NCI-H1105 treated with DMSO at 0.1 percent for 48 hours (cell line): ENCODE measurements around the gene MAVS.

ENCODE experiments used
- DNase-seq: peaks from one replicate; lab custom pipeline; 2025; lab: John Stamatoyannopoulos, UW

Gene MAVS

GRCh38 chr20:3846740-3847428, at the start of gene MAVS:
TSS of gene MAVS (plus strand) at chr20:3846834. CDS start at chr20:3854625, 7,791 bp downstream.
- DNase-seq, result peak; percentile 85

- no peak for DNase-seq
Observed at GRCh38 chr20:3797226-3797545, 49.4 kb upstream of the MAVS start.

GRCh38 chr20:3797592-3798372, 48.9 kb upstream of the MAVS start:
- peak; percentile 9 for DNase-seq

DNA sequence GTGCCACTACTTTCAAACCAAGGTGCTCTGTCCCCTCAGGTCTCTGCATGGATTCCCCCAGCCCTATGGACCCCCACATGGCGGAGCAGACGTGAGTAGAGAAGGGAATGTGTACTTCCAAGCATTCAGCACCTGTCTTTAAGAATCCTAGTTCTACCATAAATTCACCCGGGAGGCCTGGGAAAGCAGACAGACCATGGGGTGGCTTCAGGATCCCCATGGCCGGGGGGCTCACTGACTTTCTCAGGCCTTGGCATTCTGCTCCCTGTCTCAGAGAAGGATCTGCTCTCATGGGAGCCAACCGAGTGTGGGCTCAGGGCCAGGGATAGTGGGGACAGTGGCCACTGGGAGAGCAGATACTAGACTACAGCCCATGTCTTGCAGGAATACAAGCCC, 48.3 kb upstream of the MAVS start:
- no peak for DNase-seq

DNA sequence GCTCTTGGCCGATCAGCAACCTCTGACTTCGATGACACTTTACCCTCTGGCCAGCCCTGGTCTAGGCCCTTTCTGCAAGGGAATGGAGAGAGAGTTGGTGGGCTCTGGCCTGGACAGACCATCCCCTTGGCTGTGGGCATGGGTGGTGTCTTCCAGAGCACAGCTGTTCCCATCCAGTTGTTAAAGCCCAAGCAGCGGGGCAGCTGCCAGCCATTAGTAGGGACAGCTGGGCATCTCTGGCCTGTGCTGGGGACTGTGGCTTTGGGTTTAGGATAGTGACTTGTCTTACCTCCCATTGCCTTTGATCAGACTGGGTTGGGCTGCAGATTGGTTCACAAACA, 47.8 kb upstream of the MAVS start:
- DNase-seq, result no peak

DNA sequence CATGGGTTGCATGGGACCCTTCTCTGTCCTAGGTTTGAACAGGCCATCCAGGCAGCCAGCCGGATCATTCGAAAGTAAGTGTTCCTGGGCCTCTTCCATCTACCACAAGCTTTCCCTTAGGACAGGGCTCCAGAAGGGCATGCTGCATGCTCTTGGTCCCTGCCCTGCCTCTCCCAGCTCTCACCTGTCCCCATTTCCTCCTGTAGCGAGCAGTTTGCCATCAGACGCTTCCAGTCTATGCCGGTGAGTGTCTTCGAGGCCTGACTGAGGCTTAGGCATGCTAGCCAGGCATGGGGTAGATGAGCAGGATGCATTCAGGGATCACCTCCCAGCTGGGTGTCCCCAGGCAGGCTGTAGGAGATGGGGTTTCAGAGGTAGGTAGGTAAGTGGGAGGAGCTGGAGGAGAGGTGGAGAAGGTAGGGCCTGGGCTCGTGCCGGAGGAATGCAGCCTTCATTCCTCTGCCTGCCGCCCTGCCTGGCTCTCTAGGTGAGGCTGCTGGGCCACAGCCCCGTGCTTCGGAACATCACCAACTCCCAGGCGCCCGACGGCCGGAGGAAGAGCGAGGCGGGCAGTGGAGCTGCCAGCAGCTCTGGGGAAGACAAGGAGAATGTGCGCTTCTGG, 46.3 kb upstream of the MAVS start:
- DNase-seq, result no peak

GRCh38 chr20:3800878-3801260, 45.8 kb upstream of the MAVS start:
- no peak for DNase-seq

DNA sequence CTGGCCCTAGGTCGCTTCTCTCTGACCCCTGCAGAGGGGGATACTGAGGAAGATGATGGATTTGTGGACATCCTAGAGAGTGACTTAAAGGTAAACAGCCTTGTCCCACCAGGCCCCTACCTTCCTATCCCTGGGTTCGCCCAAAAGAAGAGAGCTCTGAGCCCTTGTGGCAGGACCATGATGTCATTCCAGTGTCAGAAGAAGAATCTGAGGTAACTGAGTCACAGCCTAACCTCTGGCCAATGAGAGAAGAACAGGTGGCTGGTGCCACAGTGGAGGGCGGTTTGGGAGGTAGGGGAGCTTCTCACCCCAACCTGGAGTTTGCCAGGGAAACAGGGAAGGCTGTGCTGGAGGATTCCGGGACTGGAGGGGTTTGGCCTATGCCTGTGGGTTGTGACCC, 45.3 kb upstream of the MAVS start:
- DNase-seq, result no peak

DNA sequence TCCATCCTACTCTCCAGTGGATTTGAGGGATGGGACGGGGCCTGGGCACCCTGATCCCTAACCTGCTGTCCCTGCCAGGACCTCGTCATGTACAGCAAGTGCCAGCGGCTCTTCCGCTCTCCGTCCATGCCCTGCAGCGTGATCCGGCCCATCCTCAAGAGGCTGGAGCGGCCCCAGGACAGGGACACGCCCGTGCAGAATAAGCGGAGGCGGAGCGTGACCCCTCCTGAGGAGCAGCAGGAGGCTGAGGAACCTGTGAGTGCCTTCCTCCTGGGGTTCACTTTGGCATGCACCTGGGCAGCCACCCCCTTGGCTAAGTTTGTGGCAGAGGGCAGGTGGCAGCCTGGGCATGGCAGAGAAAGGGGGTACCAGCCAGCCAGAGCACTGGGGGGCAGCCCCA, 44.8 kb upstream of the MAVS start:
- DNase-seq, result no peak

DNA sequence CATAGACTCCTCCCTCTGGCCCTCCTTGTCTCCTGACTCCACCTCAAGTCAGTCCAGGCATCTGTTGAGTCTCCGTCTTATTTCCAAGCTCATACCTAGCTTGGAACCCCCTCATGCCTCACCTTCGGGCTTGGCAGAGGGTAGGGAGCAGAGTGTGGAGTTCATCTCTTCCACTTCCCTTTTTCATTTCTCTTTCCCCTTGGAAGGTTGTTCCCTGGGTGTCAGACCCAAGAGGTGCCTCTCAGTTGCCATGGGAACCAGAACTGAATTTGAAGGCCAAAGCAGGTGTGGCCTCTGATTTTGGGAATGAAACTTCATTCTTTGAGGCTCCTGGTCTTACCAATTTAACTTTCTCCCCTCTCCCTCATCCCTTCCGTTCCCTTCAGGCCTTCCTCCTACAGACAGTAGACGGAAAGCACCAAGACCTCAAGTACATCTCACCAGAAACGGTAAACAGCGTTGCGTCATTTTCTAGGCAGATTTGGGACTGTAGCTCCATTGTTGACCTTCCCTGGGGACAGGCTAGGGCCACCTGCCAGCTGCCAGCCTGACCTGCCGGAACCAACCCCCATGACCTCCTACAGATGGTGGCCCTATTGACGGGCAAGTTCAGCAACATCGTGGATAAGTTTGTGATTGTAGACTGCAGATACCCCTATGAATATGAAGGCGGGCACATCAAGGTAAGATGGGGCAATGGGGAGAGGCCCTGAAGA, 44.0 kb upstream of the MAVS start:
- no peak for DNase-seq

- no peak for DNase-seq
Observed at GRCh38 chr20:3803289-3803688, 43.3 kb upstream of the MAVS start.

DNA sequence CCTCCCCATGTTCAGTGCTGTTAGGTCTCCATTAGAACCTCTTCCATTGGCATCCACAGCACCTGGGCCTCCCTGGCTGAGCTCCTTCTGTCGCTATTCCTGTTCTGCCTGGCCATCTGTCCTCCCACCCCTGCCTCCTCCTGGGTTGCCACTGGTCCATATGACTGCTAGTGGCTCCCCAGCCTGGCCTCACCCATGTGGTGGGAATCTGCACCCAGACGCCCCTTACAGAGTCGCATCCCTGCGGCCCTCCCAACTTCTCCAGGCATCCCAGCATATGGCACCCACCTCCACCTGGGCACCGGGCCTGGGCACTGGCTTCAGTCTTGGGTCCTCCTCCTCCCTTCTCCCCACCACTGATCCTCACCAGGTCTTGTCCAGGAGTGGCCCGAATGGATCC, 42.8 kb upstream of the MAVS start:
- DNase-seq, result no peak

- DNase-seq, result no peak
Observed at GRCh38 chr20:3804254-3804751, 42.3 kb upstream of the MAVS start.

GRCh38 chr20:3804781-3805180, 41.9 kb upstream of the MAVS start:
- DNase-seq, result no peak

DNA sequence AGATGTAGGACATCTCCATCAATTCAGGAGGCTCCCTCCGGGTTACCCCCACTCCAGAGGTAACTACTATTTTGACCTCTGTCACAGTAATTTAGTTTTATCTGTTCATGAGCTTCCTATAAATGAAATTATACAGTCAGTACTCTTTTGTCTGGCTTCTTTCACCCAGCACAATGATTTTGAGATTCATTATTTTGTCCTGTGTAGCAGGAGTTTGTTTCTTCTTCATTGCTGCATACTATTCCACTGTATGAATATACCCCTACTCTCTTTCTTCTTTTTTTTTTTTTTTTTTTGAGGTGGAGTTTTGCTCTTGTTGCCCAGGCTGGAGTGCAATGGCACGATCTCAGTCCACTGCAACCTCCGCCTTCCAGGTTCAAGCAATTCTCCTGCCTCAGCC, 38.1 kb upstream of the MAVS start:
- DNase-seq, result no peak

DNA sequence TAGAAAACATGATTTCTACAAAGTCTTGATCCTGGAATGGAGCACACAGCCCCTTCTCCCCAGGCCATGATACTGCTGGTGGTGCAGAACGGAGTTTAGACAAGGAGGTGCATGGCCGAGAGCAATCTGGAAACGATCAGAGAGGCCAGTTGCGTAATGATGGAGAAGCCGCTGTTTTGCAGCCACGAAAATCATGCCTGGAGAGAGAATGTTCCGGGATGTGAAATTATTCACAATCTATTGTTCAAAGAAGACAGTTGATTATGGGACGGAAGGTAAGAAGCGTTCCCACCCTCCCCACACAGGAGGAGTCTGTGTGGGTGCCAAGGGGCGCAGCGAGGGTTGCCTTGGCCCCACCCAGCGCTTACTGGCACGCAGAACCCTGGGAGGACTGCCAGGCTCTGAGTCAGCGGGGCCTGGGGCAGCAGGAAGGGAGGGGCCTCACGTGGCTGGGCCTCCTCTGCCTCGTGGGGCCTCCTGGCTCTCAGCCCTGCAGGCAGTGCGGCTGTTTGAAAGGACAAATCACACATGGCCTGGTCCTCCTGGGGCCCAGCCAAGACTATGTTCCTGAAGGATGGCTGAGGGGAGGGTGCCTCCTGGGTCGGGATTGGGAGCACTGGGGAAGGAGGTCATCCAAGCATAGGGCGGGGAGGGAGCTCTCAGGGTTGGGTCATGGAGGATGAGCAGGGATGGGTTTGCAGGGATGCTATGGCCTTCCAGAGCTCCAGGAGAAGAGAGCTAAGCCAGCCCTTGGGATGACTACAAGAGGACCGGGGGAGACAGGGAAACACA, 35.0 kb upstream of the MAVS start:
- DNase-seq, result peak; percentile 92

DNA sequence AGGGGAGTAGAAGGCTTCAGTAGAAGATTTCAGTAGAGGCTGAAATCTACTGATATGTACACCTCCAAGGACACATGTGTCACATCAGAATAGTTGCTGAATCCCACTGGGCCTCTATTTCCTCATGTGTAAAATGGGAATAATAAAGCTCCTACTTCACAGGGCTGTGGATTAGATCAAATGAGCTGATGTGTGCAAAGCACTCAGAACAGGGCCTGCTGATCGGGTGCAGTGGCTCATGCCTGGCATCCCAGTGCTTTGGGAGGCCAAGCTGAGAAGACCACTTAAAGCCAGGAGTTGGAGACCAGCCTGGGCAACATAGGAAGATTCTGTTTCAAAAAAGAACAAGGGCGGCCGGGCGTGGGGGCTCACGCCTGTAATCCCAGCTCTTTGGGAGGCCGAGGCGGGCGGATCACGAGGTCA, 34.4 kb upstream of the MAVS start:
- no peak for DNase-seq

DNA sequence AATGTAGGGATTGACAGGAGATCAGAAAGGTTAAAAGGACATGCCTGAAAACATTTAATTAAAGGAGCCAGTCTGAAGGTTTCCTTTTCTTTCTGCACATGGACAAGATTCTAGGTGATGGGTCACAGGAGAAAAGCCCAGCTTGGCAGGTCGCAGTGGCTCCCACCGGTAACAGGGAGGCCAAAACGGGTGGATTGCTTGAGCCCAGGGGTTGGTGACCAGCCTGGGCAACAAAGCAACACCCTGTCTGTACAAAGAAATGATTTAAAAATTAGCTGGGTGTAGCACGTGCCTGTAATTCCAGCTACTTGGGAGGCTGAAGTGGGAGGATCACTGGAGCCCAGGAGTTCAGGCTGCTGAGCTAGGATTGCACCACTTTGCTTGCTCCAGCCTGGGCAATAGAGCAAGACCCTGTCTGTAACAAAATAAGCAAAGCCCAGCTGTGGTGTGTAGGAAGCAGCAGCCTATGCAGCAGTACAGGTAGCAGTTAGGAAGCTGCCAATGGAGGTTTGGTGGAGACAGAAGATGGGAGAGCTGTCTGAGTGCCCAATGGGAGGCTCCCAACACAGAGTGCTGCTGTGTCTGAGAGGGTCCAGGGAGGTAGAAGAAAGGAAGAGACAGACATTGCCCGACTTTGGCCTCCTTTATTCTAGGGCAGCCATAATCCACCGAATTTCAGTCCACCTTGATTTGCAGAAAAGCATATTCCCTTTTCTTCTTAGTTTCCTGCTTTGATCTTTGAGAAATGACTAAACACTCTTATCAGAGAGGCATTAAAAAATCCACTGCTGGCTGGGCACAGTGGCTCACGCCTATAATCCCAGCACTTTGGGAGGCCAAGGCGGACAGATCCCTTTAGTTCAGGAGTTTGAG, 33.4 kb upstream of the MAVS start:
- no peak for DNase-seq

DNA sequence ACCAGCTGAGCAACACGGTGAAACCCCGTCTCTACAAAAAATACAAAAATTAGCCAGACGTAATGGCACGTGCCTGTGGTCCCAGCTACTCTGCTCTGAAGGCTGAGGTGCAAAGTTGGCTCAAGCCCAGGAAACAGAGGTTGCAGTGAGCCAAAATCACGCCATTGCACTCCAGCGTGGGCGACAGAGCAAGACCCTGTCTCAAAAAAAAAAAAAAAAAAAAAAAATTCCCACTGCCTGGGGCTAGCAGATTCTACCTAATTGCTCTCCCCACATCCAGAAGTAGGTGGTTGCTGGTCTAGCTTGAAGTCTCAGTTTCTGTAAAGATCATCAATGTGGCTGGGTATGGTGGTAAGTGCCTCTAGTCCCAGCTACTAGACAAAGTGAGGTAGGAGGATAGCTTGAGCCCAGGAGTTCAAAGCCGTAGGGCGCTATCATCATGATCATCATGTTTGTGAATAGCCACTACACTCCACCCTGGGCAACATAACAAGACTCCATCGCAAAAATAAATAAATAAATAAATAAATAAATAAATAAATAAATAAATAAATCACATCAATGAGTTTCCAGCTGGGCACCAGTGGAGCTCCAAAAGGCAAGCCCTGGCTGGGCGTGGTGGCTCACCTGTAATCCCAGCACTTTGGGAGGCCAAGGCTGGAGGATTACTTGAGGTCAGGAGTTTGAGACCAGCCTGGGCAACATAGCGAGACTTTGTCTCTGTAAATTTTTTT, 32.6 kb upstream of the MAVS start:
- DNase-seq, result no peak

DNA sequence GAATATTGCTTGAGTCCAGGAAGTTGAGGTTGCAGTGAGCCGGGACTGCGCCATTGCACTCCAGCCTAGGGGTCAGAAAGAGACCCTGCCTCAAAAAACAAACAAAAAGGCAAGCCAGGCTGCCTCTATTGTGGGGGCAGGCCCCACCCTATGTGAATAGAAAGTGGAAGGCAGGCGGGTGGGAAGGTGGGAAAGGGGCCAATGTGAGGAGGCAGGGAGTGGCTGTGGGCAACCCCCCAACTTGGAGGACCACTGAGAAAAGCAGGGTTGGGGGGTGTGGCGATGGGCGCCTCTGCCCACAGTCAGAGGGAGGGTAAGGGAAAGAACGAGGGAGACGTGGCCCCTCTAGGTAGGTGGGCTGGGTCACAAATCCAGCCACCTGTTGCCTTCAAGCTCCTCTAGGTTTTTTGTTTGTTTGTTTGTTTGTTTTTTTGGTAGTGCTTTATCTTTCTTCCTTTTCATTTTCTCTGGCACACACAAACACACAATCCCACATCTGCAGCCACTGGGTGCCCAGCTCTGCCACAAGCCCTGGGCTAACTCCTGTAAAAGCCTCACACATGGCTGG, 31.6 kb upstream of the MAVS start:
- no peak for DNase-seq
